Femur (tissue), 1 donor: ENCODE data around the gene CAST.
A peak's percentile ranks its signal among the peaks of the same experiment; 100 is the strongest.
"Not testable (repeated sequence)": the region's sequence is repeated elsewhere in the genome, so short reads cannot be mapped to it uniquely, and the experiment has no call there.

Experiments used
- DNase-seq: peaks from one replicate; pipeline ENCODE4 v3.0.0-alpha.2; 2017

CAST gene

GRCh38 chr5:96661855-96662724, at the start of gene CAST:
CAST (plus strand) TSS chr5:96662376; CDS start chr5:96662423, 47 bp downstream.
- peak; percentile 93 for DNase-seq

DNA sequence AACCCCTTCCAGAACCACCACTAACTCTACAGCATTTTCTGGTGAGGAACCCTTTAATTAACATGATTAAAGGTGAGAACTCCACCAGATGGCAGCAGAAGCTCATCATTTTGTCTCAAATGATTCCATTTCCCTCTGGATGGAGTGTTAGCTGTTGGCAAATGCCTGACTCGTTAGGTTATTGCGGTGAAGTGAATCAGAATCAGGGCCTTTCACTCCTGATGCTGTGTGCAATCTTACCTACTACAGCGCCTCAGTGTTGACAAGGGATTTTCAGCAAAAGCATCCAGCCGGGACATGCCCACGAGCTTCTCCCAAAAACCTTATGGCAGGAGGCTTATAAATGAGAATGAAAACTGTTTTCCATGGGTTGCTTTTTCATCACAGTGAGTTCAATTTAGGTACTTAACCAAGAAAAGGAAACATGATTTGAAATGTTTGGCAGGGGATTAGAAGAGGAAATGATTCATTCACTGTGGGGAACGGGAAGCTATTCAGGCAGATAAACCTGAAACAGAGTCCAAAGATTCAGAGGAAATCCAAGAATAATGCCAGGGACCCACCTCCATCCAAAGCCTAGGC, 48.0 kb upstream of the CAST start:
- peak; percentile 57 for DNase-seq

GRCh38 chr5:96615223-96615622, 47.0 kb upstream of the CAST start:
- no peak for DNase-seq

DNA sequence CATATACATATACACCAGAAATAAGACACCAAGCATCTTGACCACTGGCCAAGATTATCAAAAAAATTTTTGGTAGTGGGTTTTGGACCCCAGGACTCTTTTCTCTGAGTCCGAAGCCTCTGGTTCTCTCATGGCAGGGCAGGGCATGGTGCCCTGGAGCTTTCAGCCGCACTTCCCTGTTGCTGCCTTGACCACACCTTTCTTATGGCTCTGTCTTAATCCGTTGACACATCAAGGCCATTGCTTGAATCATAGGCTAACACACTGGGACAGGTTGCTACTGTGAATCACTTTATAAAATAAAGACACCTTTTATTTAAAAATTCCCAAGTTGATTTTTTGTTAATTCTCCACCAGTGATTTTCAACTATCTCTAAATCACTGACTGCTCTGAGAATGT, 45.4 kb upstream of the CAST start:
- DNase-seq, result no peak

DNA sequence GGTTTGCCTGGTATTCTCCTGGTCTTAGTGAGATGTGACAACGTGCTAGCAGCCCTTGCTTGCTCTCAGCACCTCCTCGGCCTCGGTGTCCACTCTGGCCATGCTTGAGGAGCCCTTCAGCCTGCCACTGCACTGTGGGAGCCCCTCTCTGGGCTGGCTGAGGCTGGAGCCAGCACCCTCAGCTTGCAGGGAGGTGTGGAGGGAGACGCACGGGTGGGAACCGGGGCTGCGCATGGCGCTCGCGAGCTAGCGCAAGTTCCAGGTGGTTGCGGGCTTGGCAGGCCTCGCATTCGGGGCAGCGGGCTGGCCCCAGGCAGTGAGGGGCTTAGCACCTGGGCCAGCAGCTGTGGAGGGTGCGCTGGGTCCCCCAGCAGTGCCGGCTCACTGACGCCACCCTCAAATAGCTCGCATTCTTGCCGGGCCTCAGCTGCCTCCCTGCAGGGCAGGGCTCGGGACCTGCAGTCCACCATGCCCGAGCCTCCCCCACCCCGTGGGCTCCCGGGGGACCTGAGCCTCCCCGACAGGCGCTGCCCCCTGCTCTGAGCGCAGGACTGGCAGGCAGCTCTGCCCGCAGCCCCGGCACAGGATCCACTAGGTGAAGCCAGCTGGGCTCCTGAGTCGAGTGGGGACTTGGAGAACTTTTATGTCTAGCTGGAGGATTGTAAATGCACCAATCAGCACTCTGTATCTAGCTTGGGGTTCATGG, 43.7 kb upstream of the CAST start:
- not testable (repeated sequence) for DNase-seq

DNA sequence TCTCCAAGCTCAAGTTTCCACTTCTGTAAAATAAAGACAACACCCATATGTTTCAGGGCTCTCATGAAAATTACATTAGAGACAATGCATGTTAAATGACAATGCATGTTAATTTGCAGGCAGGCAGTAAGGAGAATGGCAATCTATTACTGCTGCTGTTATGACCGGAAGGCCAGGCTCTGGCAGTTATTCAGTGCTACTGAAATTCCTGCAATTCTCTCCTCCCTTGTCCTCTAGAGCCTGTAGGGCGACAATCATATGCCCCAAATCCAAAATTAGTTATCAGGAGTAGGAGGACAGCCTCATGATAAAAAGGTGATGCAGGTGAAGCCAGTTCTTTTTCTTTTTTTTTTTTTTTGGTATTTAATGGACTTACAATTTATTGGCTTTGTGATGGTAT, 42.2 kb upstream of the CAST start:
- DNase-seq, result no peak

DNA sequence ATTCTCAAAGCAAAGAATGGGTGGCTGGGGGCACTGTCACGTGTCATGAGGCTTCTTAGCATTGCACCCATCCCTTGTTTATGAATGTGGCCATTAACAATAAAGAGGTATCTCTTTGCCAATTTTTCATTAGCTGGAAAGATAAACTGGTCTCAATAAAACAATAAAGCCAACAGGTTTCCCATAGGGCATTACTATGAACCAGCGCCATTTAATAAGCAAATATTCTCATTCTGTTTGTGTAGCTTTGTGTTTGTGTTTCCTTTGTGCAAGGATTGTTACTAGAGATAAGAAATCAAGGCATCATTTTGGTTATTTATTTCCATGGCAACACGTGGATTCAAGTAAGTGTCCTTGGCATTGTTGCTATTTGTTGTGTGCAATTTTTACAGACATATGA, 37.6 kb upstream of the CAST start:
- no peak for DNase-seq

- no peak for DNase-seq
These were observed 36.8 kb upstream of the CAST start for GRCh38 chr5:96625365-96625764.

DNA sequence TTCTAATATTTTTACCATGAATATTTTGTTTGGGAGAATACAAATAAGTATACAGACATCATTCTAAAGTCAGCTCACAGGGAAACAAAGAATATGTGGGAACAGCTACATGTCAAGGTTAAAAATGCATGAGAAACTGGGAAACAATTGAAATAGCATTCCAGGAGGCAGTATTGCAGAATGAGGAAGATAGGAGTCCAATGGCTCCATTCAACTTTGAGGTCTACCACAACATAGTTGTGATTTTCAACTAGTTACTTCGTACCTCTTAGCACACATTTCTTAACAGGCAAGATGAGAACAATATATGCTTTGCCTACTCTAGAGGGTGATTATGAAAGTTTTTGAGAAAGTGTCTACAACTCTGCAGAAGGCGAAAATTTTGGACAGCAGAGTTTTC, 35.2 kb upstream of the CAST start:
- no peak for DNase-seq

- DNase-seq, result no peak
These were observed 34.3 kb upstream of the CAST start for GRCh38 chr5:96627792-96628398.

DNA sequence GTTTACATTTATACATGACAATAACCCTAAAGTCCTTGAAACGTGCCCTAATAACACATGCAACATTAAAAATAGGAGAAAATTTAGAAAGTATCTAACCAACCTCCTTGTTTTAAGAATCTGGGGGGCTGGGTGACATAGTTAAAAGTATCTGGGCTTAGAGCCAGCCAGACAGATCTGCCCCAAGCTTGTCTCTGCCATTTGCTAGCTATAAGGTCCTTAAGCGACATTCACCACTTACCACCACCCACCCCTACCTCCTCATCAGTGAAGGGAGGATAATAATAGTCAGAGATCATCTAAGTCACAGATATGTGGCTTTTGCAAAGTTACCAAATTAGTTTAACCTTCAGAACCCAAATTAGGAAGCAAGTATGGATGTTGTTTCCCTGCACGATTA, 33.8 kb upstream of the CAST start:
- DNase-seq, result no peak

DNA sequence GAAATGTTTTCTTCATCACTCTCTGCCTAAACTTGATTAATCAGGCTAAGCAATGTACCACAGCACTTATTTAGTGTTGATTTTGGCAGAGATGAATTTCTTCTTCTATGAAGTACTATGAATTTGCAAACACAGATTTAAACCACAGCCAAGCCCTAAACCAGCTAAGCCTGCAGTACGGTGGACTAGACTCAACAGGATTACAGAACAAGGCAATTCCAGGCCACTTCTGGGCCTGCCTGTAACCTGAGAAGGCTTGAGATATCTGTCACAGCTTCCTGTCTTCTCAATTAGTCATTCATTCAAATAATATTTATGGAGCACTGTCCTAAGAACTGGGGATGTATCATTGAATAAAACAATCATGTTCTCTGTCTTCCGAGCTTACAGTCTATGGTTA, 32.4 kb upstream of the CAST start:
- no peak for DNase-seq

- DNase-seq, result no peak
These were observed 28.4 kb upstream of the CAST start for GRCh38 chr5:96633820-96634219.

DNA sequence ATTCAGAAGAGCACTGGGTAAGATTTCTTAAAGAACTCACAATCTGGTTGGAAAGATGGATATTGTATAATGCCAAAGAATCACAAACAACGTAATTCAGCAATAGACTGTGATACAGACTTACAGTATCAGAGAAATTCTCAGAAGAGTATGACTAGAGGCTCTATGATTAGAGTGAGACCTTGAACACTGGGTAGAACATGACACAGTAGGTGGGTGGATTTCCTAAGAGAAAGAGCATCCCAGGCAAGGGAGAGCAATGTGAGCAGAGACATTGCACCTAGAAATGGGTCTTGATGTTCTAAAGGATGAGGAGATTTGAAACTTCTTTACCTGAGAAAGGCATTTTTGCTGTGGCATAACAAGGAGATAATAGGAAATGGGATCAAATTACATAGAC, 27.3 kb upstream of the CAST start:
- DNase-seq, result no peak

DNA sequence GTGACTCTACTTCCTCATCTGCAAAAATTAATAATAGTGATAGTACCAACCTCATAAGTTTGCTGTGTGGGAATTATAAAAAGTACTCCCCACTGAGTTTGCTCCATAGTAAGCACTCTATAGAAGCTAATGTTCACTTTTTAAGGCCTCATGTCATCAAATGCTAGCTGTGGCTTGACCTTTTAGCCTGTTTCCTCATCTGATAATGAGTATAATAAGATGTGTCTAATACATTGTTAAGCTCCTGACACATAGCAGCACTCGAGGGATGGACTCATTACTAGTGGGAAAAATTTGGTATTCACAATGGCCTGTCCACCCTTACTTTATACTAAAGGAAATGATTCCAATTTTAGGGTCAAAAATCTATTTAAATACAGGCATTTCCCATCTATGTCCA, 26.1 kb upstream of the CAST start:
- no peak for DNase-seq

DNA sequence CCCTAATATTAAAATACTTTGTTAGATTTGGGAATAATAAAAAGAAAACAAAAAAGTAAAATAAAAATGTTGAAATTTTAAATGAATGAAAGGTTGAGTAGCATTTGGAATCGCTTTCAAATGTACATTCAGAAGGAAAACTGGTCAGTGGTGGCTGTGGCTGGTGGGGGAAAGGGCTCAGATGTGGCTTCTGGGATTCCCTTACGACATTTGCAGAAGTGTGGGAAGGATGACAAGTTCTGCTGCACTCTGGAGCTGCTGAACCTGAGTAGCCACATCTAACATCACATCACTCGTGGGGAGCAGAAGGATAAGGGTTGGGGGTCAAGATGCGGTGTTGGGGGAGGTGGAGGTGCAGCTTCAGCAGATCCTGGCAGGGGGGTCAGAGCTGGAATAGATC, 25.6 kb upstream of the CAST start:
- DNase-seq, result no peak

GRCh38 chr5:96637196-96637595, 25.0 kb upstream of the CAST start:
- no peak for DNase-seq

DNA sequence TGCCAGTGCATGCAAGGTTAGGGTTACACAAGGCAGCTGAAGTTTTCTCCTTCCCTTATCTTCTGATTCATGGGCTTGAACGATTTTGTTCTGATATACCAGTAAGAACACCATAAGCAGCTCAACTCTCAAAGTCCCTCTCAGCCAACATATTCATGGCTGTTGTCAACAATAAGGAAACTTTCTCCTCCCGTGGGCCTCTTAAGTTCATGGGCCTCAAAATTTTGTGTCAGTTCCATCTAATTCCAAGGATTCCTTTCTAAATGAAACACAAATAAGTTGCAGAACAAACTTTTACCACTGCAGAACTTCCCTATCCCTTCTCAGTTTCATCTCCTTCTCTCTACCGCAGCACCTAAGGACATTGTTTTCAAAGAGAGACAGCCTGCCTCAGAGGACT, 23.6 kb upstream of the CAST start:
- no peak for DNase-seq

- no peak for DNase-seq
These were observed 21.5 kb upstream of the CAST start for GRCh38 chr5:96640696-96641095.

DNA sequence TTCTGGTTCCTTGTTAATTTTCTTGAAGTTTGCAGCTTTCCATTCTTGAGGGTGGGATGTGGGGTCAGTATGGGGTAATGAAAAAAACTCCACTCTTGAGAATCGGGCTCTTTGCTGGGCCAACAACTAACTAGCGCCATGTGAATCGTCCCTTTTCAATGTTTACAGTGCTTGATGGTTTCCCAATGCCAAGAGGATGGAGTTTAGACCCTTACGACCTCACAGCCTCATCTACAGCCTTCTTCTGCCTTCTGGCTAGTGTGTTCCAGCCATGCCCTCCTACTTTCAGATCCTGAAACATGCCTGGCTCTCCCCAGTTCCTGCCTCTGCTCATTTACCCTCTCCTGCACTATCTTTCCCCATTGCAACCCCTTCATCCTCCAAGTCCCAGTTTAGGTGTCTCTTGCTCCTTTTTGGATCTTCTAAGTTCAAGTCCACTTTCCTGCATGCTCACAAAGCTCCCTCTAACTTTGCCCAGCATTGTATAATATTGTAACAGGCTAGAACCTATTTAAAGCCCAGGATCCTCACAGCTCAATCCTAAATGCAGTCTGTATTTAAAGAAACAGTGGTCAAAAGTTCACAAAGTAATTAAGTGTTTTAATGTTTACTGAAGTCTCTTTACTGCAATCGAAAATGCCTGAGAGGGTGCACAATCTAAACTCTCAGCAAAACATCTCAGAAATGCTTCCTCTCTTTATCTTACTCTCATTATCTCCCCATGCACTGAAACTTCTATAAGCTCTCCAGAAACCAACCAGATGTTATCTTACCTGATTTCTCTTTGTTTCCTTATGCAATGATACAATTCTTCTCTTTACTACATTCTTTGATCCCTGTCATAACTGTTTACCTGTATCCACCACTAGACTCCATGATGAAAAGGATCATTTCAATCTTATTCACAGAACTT, 20.6 kb upstream of the CAST start:
- no peak for DNase-seq

GRCh38 chr5:96642281-96642640, 19.9 kb upstream of the CAST start:
- no peak for DNase-seq

GRCh38 chr5:96645091-96645490, 17.1 kb upstream of the CAST start:
- DNase-seq, result no peak

DNA sequence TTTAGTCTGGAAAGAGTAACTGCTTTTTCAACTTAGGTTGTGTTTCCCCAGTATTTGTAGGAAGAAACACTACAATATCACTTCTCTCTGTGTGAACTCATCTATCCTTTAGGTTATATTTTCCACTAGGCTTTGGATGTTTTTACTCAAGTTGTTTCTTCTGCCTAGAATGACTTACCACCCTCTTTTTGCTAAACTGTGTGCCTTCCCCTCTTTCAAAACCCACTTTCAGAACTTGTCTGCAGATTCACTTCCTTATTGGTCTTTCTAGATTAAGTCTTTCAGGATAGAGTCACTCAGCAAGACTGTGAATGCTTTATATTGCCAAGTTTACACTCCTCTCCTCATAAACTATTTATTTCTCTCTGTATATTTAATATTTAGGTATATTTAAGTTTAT, 14.2 kb upstream of the CAST start:
- DNase-seq, result no peak
